T-helper 1 cell (primary cell): Measurements from ENCODE around the gene ZNF611.
"Not testable (repeated sequence)": the region's sequence is repeated elsewhere in the genome, so short reads cannot be mapped to it uniquely, and the experiment has no call there.

Experiments
- DNase-seq, 5 donors: peaks; one replicate each; pipeline ENCODE4 v3.0.0-alpha.2; 2012 to 2020
- total RNA-seq, 4 donors: gene quantifications; one replicate each; lab custom pipeline; 2026; lab: John Stamatoyannopoulos, UW

The ZNF611 gene
- total RNA-seq, result 20.4 to 45.6 (median 37.4) reads per million in 4 donors

DNA sequence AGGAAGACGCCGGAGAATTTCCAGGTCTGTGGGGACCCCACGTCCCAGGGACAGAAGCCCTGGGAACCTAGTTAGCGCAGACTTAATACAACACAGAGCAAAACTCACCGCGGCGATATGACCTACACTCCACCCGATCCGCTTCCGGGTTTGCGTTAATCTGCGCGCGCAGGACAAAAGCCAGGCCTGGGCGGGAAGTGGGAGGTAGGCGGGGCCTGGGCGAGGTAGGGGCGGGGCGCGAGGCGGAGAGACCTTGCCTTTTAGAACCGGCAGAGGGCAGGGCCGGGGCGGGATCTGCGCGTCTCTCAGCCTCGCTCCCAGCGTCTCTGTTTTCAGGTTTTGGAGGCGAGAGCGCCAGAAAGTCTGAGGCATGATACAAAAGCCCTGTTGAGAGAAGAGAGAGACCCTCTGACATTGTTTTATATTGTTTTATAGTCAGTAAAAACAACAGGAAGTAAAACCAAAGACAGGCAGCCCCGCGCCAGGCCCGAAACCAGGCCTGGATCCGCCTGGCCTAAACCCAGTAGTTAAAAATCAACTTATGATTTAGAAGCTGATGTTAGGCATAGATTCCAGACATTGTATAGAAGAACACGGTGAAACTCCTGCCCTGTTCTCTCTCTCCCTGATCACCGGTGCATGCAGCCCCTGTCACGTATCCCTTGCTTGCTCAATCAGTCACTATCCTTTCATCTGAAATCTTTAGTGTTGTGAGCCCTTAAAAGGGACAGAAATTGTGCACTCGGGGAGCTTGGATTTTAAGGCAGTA lies at the start of gene ZNF611:
TSS of gene ZNF611 (minus strand) at position 152 of the 769 bp plus-strand sequence. CDS start 19,150 bp downstream, outside the sequence.
- DNase-seq, result peak; percentile 95 to 99 (median 97)

DNA sequence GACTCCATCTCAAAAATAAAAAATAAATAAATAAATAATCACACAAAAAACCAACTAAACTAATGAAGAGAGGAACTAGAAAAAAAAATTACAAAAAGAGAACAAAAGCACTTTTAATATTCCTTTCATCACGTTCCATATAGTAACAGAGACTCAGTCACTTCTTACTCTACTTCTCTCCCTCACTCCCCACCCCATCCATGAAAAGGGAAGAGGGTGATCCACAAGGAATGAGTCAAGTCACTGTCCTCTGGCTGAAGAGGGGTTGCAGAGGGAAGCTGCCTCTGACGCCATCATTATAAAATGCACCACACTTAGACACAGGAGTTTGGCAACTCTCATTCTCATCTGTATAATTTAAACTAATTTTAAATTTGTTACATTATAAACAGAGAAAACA lies 48.0 kb upstream of the ZNF611 start:
- not testable (repeated sequence) for DNase-seq

DNA sequence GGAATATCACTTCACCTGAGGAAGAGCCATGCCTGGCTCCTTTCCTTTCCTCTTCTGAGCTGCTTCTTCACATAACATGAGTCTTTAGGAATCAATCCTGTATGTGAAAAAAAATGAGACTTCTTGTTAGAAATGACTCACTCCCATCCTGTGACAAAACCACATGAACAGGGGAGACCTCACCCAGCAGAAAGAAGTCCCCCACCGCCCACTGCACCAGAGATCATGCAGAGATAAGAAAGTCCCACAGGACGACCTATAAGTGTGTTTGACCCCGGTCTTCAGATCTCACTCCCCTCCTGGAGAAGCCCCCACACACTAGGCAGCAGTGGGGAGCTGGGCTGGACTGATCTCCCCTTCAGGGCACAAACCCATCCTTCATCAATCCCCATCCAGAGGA lies 44.0 kb upstream of the ZNF611 start:
- DNase-seq, result peak in 1 of 5 donors; percentile 25

DNA sequence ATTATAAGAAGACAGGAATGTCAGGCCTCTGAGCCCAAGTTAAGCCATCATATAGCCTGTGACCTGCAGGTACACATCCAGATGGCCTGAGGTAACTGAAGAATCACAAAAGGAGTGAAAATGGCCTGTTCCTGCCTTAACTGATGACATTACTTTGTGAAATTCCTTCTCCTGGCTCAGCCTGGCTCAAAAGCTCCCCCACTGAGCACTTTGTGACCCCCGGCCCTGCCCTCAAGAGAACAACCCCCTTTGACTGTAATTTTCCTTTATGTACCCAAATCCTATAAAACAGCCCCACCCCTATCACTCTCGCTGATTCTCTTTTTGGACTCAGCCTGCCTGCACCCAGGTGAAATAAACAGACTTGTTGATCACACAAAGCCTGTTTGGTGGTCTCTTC lies 21.6 kb upstream of the ZNF611 start:
- DNase-seq, result not testable (repeated sequence)

DNA sequence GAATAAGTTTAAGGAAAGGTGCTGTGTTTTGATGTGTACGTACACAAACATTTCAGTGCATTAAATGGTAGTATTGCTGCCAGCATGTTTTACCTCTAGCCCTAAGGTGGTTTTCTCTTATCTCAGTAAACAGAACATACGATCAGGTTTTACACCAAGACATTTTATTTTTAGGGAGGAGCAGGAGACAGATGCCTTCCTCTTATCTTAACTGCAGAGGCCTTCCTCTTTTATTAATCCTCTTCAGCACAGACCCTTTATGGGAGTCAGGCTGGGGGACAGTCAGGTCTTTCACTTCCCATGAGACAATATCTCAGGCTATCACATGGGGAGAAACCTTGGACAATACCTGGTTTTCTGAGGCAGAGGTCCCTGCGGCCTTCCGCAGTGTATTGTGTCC lies 14.9 kb upstream of the ZNF611 start:
- DNase-seq, result no peak

DNA sequence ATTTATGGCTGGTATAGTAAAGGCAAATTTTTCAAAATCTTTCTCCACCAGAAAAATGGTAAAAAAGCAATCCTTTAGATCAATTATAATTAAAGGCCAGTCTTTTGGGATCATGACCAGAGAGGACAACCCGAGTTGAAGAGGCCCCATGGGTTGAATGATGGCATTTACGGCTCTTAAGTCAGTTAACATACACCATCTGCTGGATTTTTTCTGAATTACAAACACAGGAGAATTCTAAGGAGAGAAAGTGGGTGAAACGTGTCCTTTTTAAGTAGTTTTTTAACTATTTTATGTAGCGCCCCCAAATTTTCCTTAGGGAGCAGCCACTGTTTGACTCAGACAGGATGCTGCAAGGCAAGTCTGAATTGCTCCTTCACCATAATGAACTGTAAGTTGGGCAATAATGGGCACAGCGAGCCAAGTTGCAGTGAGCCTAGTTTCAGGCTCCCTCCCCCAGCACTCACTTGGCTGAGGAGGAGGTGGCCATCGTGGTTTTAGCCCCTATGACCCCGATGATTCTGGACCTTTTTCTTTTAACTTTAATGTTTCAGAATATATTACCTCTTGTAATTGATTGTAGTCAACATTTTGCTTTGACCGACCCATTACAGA lies 13.6 kb upstream of the ZNF611 start:
- no peak for DNase-seq

DNA sequence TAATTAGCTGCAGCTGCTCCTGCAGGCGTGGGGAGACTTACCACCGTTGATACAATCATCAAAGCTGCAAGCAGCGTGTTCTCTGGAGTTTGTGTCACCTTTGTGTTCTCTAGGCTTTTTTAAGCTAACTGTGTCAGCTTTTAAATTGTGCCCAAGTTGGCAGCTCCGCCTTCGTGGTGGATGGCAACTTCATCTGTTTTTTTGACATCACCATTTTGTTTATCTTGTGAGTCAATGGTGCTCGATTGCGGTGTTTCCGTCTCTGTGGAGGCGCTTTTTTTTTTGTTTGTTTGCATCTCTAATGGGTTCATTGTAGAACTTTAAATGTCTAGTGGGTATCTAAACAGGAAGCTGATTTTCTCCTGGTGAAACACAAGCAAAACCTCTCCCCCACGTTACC lies 11.1 kb upstream of the ZNF611 start:
- not testable (repeated sequence) for DNase-seq

DNA sequence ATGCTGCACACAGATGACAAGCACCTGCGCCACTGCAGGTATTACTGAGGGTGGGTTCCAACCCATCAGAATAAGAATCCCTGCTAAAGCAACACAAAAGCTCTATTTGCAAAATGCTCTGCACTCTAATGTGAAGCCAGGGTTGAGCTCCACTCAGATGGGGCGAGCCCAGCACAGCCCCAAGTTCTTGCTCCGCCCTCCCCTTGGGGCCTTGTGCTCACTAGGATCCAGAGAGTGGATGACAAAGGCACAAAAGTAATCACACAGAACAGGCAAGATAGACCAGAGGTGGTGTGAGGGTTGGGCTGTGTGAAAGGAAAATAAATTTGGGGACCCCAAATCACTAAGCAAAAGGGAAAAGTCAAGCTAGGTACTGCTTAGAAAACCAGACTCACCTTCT lies 8.2 kb upstream of the ZNF611 start:
- DNase-seq, result no peak

DNA sequence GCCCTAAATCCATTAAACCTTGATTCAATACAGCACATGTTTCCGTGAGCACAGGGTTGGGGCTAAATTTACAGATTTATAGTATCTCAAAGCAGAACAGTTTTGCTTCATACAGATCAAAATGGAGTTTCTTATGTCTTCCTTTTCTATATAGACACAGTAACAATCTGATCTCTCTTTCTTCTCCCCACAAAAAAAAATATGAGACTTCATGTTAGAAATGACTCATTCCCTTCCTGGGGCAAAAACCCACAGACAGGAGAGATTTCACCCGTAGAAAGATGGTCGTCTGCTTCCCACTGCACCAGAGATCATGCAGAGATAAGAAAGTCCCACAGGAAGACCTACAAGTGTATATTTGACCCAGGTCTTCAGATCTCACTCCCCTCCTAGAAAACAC lies 7.7 kb upstream of the ZNF611 start:
- no peak for DNase-seq

DNA sequence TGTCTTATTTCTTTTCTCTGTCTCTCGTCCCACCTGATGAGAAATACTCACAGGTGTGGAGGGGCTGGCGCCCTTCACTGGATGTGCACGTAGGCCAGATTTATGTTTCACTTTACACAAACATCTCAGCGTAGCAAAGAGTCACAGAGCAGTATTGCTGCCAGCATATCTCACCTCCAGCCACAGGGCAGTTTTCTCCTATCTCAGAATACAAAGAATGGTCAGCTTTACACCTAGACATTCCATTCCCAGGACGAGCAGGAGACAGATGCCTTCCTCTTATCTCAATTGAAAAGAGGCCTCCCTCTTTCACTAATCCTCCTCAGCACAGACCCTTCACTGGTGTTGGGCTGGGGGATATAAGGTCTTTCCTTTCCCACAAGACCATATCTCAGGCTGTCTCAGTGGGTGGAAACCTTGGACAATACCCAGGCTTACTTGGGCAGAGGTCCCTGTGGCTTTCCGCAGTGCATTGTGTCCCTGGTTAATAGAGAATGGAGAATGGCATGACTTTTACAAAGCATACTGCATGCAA lies 7.2 kb upstream of the ZNF611 start:
- DNase-seq, result no peak

DNA sequence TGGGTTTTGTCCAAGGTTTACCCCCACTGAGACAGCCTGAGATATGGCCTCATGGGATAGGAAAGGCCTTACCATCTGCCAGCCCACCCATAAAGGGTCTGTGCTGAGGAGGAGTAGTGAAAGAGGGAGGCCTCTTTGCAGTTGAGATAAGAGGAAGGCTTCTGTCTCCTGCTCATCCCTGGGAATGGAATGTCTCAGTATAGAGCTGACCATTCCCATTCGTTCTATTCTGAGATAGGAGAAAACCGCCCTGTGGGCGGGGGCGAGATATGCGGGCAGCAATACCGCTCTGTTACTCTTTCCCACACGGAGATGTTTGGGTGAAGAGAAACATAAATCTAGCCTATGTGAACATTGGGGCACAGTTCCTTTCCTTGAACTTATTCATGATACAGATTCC lies 6.5 kb upstream of the ZNF611 start:
- DNase-seq, result not testable (repeated sequence)

DNA sequence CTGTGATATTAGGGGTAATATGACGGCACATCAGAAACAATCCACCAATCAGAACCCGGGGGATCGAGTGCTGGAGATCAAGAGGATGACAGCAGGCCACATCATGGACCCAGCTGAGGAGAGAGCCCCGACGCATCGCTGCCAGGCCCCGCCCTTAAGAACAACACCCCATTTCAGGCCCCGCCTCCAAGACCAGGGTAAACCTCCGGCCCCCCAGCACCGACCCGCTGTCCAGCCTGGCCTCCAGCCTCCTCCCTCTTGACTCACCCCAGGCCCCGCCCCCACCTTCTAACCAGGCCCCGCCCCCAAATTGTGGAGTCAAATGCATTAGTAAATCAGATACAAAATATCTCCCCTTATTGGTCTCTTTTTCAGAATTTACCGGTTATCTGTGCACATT lies 4.7 kb upstream of the ZNF611 start:
- DNase-seq, result no peak

DNA sequence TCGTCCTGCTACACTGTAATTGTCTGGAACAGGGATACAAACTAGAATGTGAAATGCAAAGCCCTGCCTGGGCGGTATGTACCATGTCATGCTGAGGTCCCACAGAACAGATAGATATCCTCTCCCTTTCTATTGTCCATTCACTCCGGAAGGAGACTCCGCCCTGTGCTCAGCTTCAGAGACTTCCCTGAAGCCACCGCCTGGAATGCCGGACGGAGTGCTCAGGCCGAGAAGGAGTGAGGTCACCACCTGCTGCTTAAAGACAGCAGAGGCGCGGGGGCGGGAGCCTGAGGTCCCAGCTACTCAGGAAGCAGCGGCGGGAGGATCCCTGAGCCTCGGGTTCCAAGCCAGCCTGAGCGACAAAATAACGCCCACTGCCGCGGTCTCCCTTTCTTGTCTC lies 890 bp upstream of the ZNF611 start:
- DNase-seq, result no peak

DNA sequence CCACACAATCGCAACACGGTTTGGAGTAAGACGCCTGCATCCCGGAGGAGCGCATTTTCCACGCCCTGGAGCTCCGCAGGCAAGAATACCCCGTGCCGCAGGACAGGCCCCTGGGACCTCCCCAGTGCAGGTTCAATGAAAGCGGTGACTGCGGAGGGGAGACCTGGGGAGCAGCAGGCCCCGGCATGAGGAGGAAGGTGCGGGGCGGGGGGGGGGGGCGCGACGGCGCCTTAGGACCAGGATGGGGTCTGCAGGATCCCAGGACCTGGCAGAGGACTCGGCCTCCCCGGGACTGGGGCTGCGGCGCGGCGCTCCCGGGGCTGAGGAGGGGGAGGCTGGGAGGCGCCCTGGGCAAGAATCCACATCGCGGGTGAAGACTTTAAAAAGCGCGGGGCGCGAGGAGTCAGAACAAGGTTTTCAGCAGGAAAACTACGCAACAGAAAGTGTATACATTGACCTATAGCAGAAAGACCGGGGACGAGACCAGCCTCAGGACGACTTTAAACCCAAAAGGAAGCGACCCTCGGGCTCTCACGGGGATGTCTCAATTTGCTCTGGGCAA lies 432 bp downstream of the ZNF611 start:
- DNase-seq, result no peak

DNA sequence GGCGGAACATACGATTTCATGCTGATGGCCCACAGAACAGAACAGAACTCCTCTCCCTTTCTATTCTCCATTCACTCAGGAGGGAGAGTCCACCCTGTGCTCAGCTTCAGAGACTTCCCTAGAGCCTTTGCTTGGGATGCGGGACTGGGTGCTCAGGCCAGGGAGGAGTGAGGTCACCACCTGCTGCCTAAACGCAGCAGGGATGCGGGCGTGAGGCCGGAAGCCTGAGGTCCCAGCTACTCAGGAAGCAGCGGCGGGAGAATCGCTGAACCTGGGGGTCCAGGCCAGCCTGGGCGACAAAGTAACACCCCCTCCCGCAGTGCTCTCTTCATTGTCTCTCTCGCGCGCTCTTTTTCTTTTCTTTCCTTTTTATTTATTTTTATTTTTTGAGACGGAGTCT lies 8.8 kb downstream of the ZNF611 start:
- not testable (repeated sequence) for DNase-seq

DNA sequence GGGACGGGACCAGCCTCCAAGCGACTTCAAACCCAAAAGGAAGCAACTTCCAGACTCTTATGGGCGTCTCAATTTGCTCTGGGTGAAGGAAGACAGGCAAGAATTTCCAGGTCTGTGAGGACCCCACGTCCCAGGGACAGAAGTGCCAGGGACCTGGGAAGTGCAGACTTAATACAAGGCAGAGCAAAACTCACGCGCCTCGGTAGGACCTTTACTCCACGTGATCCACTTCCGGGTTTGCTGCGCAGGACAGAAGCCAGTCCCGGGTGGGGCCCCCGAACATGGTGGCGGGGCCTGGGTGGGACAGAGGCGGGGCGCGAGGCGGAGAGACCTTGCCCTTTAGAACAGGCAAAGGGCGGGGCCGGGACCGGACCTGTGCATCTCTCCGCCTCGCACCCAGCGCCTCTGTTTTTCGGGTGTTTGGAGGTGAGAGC lies 9.3 kb downstream of the ZNF611 start:
- DNase-seq, result no peak

DNA sequence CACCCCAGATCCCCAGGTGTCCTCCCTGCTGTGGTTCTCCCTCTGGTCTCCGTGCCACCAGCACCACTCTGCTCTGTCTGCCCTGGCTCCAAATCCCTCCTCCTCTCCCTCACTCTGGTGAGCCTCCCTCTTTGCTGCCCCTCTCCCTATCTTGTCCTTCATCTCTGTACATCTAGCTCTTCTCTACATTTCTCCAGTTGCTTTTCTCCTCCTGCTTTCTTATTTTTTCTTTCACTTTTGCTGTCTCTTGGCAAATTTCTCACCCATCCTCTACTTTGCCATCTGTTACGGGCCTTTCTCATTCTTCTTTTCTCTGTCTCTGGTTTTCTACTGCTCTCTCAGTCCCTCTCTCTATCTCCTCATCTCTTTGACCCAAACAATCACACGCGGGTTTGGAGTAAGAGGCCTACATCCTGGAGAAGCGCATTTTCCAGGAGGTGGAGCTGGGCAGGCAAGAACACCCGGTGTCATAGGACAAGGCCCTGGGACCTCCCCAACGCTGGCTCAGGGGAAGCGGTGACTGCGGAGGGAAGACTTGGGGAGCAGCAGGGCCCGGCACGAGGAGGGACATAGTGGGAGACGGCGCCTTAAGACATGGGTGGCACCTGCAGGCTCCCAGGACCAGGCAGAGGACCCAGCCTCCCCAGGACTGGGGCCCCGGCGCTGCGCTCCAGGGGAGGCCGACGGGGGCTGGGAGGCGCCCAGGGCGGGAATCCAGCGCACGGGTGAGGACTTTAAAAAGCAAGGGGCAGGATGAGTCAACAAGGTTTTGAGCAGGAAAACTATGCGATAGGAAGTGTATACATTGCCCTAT lies 9.9 kb downstream of the ZNF611 start:
- DNase-seq, result no peak

DNA sequence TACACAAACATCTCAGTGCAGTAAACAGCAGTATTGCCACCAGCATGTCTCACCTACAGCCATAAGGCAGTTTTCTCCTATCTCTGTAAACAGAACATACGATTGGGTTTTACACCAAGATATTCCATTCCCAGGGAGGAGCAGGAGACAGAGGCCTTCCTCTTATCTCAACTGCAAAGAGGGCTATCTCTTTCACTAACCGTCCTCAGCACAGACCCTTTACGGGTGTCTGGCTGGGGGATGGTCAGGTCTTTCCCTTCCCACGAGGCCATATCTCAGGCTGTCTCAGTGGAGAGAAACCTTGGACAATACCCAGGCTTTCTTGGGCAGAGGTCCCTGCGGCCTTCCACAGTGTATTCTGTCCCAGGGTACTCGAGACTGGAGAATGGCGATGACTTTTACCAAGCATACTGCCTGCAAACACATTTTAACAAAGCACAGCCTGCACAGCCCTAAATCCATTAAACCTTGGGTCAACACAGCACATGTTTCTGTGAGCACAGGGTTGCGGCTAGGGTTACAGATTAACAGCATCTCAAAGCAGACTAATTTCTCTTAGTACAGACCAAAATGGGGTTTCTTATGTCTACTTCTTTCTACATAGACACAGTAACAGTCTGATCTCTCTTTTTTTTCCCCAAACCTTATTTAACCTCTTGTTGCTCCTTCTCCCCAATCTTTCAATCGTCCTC lies 10.8 kb downstream of the ZNF611 start:
- not testable (repeated sequence) for DNase-seq

DNA sequence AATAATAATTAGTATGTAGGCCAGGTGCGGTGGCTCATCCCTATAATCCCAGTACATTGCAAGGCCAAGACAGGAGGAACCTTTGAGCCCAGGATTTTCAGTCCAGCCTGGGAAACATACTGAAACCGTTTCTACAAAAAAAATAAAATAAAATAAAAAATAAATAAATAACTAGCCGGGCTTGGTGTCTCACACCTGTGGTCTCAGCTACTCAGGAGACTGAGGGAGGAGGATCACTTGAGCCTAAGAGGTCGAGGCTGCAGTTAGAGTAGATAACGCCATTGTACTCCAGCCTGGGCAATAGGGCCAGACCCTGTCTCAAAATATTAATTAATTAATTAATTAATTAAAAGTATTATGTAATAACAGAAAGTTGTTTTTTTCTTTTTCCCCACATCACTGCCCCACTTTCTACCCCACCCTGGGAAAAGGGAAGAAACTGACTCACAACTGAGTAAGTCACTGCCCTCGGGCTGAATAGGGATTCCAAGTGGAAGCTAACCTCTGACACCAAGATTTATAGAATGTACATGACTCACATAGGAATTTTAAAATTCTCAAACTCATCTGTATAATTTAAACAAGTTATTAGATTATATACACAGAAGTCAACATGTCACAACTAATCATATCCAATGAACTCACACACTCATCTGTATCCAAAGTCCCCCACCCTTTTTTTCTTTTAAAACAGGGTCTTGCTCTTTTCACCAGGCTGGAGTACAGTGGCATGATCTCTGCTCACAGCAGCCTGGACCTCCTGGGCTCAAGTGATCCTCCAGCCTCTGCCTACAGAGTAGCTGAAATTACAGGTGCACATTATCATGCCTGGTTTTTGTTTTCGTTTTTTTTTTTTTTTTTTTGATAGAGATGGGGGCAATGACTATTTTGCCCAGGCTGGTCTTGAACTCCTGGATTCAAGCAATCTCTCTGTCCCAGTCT lies 12.5 kb downstream of the ZNF611 start:
- no peak for DNase-seq

DNA sequence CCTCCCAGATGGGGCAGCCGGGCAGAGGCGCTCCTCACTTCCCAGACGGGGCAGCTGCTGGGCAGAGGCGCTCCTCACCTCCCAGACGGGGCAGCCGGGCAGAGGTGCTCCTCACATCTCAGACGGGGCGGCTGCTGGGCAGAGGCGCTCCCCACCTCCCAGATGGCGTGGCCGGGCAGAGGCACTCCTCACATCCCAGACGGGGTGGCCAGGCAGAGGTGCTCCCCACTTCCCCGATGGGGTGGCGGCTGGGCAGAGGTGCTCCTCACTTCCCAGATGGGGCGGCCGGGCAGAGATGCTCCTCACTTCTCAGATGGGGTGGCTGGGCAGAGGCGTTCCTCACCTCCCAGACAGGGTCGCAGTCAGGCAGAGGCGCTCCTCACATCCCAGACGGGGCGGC lies 14.3 kb downstream of the ZNF611 start:
- not testable (repeated sequence) for DNase-seq

DNA sequence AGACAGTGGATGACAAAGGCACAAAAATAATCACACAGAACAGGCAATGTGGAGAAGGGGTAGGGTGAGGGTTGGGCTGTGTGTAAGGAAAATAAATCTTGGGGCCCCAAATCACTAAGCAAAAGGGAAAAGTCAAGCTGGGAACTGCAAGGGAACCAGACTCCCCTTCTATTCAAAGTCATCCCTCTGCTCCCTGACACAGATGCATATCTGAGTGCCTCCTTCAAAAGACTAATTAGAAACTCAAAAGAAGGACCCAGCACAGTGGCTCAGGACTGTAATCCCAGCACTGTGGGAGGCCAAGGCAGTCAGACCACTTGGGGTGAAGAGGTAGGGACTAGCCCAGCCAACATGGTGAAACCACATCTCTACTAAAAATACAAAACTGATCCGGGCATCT lies 18.3 kb downstream of the ZNF611 start:
- DNase-seq, result no peak
